ENCODE measurements around the gene CORO1C. TPM values are rescaled to one million over a fixed set of nuclear protein-coding genes. Genes with fewer than 3 reads are reported as not detected.
"Not testable (repeated sequence)": the region's sequence is repeated elsewhere in the genome, so short reads cannot be mapped to it uniquely, and the experiment has no call there.

CORO1C gene
- total RNA-seq, 4 donors from 2014 or later = 221 to 441 (median 315) TPM

- H3K27me3 ChIP-seq = no peaks in the 10 kb centered on the region
- peaks cover 3 to 30% (median 27%) of the 10 kb centered on the region in 4 donors for H3K4me1 ChIP-seq
- peak overlapping the region; percentile 33 to 65 (median 58) for H3K27ac ChIP-seq (replicated peaks in 1 of 4)
- no peak overlapping the region for H3K4me3 ChIP-seq
- intact Hi-C loops (cut with DNase I) = no loop called here
- TF ChIP-seq POLR2A (IDR thresholded peaks at IDR 0.05; ENCODE audit: low read depth) = no peak
- TF ChIP-seq POLR2AphosphoS5 (IDR thresholded peaks at IDR 0.05) = no peak
- no peak for TF ChIP-seq CTCF (IDR thresholded peaks at IDR 0.05)
- no peak for TF ChIP-seq EP300 (IDR thresholded peaks at IDR 0.05)
- WGBS = 40% methylated on average over 4 of the region's 4 CpGs
- DNase-seq (ENCODE audit: extremely low spot score) = no peak
- H3K36me3 ChIP-seq = no peaks in the 10 kb centered on the region
- no peaks in the 10 kb centered on the region for H3K9me3 ChIP-seq
Measured at GRCh38 chr12:108751821-108752220, 20.5 kb upstream of the CORO1C start.

- 68% methylated on average over 4 of the region's 4 CpGs for WGBS
- Histone ChIP-seq H3K27ac (replicated peaks in 1 of 4) (peak overlapping the region; percentile 22 to 55 (median 42)), H3K4me1 (peaks cover 3 to 30% (median 27%) of the 10 kb centered on the region in 4 donors)
- DNase-seq (ENCODE audit: extremely low spot score); H3K4me3 ChIP-seq; intact Hi-C loops (cut with DNase I); H3K27me3 ChIP-seq; H3K9me3 ChIP-seq; H3K36me3 ChIP-seq: not testable (repeated sequence)
Measured at GRCh38 chr12:108751003-108751402, 19.7 kb upstream of the CORO1C start.

- no peak for DNase-seq (ENCODE audit: extremely low spot score)
- peaks cover 3 to 30% (median 27%) of the 10 kb centered on the region in 4 donors for H3K4me1 ChIP-seq
- H3K4me3 ChIP-seq = no peak overlapping the region
- no peaks in the 10 kb centered on the region for H3K9me3 ChIP-seq
- WGBS = 26% methylated on average over 4 of the region's 4 CpGs
- H3K27ac ChIP-seq (replicated peaks in 1 of 4) = peak overlapping the region; percentile 22 to 55 (median 42)
- intact Hi-C loops (cut with DNase I) = no loop called here
- no peak for TF ChIP-seq EP300 (IDR thresholded peaks at IDR 0.05)
- no peak for TF ChIP-seq POLR2AphosphoS5 (IDR thresholded peaks at IDR 0.05)
- TF ChIP-seq POLR2A (IDR thresholded peaks at IDR 0.05; ENCODE audit: low read depth) = no peak
- no peak for TF ChIP-seq CTCF (IDR thresholded peaks at IDR 0.05)
- H3K27me3 ChIP-seq = no peaks in the 10 kb centered on the region
- H3K36me3 ChIP-seq = no peaks in the 10 kb centered on the region
Measured at GRCh38 chr12:108750526-108750925, 19.2 kb upstream of the CORO1C start.

GRCh38 chr12:108747563-108747962 lies 16.2 kb upstream of the CORO1C start:
- Histone ChIP-seq H3K9me3 (no peaks in the 10 kb centered on the region), H3K27me3 (no peaks in the 10 kb centered on the region), H3K4me1 (peaks cover 3 to 35% (median 31%) of the 10 kb centered on the region in 4 donors), H3K4me3 (no peak overlapping the region), H3K27ac (replicated peaks in 1 of 4) (no peak overlapping the region), H3K36me3 (no peaks in the 10 kb centered on the region)
- 92% methylated on average over 3 of the region's 3 CpGs for WGBS
- TF ChIP-seq CTCF (IDR thresholded peaks at IDR 0.05) (no peak), POLR2A (IDR thresholded peaks at IDR 0.05; ENCODE audit: low read depth) (no peak), POLR2AphosphoS5 (IDR thresholded peaks at IDR 0.05) (no peak), EP300 (IDR thresholded peaks at IDR 0.05) (no peak)
- intact Hi-C loops (cut with DNase I) = loop anchor here (10.0 kb wide), 1 partner anchor 207 kb away; no protein-coding TSS in a partner anchor
- no peak for DNase-seq (ENCODE audit: extremely low spot score)

GRCh38 chr12:108745641-108746040 lies 14.3 kb upstream of the CORO1C start:
- H3K9me3 ChIP-seq = no peaks in the 10 kb centered on the region
- no peaks in the 10 kb centered on the region for H3K36me3 ChIP-seq
- WGBS = 97% methylated on average over 4 of the region's 5 CpGs
- intact Hi-C loops (cut with DNase I) = loop anchor here (10.0 kb wide), 1 partner anchor 209 kb away; no protein-coding TSS in a partner anchor
- DNase-seq (ENCODE audit: extremely low spot score) = no peak
- no peak overlapping the region for H3K4me3 ChIP-seq
- no peak overlapping the region for H3K27ac ChIP-seq (replicated peaks in 1 of 4)
- no peak for TF ChIP-seq CTCF (IDR thresholded peaks at IDR 0.05)
- no peak for TF ChIP-seq POLR2A (IDR thresholded peaks at IDR 0.05; ENCODE audit: low read depth)
- TF ChIP-seq EP300 (IDR thresholded peaks at IDR 0.05) = no peak
- H3K27me3 ChIP-seq = no peaks in the 10 kb centered on the region
- peaks cover 0 to 16% (median 13%) of the 10 kb centered on the region in 4 donors for H3K4me1 ChIP-seq
